ENCODE data around the gene SYNE2. TPM values are rescaled to one million over a fixed set of nuclear protein-coding genes. Genes with fewer than 3 reads are reported as not detected.
"Not testable (repeated sequence)": the region's sequence is repeated elsewhere in the genome, so short reads cannot be mapped to it uniquely, and the experiment has no call there.

The SYNE2 gene
- 88.1 and 105 TPM in 2 replicates for total RNA-seq (ENCODE audit: low replicate concordance)

GRCh38 chr14:63852817-63853731 is at the start of gene SYNE2:
Gene SYNE2, plus strand, starts transcription at chr14:63853004. Its CDS starts 56,145 bp downstream, at chr14:63909149.
- H3K4me2 ChIP-seq: peak within 1 kb of the TSS; percentile 97
- TF ChIP-seq EZH2 (IDR thresholded peaks at IDR 0.05) (no peak), CTCF (IDR thresholded peaks at IDR 0.05) (peak; percentile 37)
- peaks cover 26% of the 10 kb centered on the region for H3F3A ChIP-seq (ENCODE audit: low read depth)
- peaks cover 12% of the 10 kb centered on the region for H3K27me3 ChIP-seq
- peaks cover 41% of the 10 kb centered on the region for H4K20me1 ChIP-seq (ENCODE audit: low read depth)
- peak within 1 kb of the TSS; percentile 61 for H3K9ac ChIP-seq
- DNase-seq (ENCODE audit: low spot score): peak; percentile 94
- peaks cover 13% of the 10 kb centered on the region for H3K4me1 ChIP-seq
- peaks cover 47% of the 10 kb centered on the region for H3K79me2 ChIP-seq (ENCODE audit: low read depth)
- peak within 1 kb of the TSS; percentile 93 for H2AFZ ChIP-seq (replicated peaks)
- H3K36me3 ChIP-seq: no peaks in the 10 kb centered on the region
- peaks cover 10% of the 10 kb centered on the region for H3K27me3 Mint-ChIP-seq (ENCODE audit: insufficient read depth, low read depth)
- H3K9me3 Mint-ChIP-seq: no peaks in the 10 kb centered on the region
- H3K9me3 ChIP-seq (ENCODE audit: low read depth): no peaks in the 10 kb centered on the region
- H3K36me3 Mint-ChIP-seq: peaks cover 7% of the 10 kb centered on the region
- H3K4me3 Mint-ChIP-seq: peak within 1 kb of the TSS; percentile 98
- peak within 1 kb of the TSS; percentile 88 for H3K27ac ChIP-seq
- H3K27ac Mint-ChIP-seq: peak within 1 kb of the TSS; percentile 93
- H3K4me3 ChIP-seq: peak within 1 kb of the TSS; percentile 100
- peaks cover 22% of the 10 kb centered on the region for H3K4me1 Mint-ChIP-seq

GRCh38 chr14:63803221-63803791 is 49.5 kb upstream of the SYNE2 start:
- H3K27me3 ChIP-seq; H3K9ac ChIP-seq; H3K4me2 ChIP-seq; H2AFZ ChIP-seq (replicated peaks); H3K27ac ChIP-seq; H3F3A ChIP-seq (ENCODE audit: low read depth); H4K20me1 ChIP-seq (ENCODE audit: low read depth); H3K36me3 ChIP-seq; H3K79me2 ChIP-seq (ENCODE audit: low read depth); H3K4me3 Mint-ChIP-seq; H3K4me1 Mint-ChIP-seq; H3K27ac Mint-ChIP-seq; H3K36me3 Mint-ChIP-seq; H3K27me3 Mint-ChIP-seq (ENCODE audit: insufficient read depth, low read depth); H3K4me3 ChIP-seq; DNase-seq (ENCODE audit: low spot score); H3K9me3 ChIP-seq (ENCODE audit: low read depth); H3K9me3 Mint-ChIP-seq; H3K4me1 ChIP-seq: not testable (repeated sequence)

GRCh38 chr14:63806064-63806463 is 46.7 kb upstream of the SYNE2 start:
- H3K4me2 ChIP-seq; H3K36me3 Mint-ChIP-seq; H3K4me3 Mint-ChIP-seq; DNase-seq (ENCODE audit: low spot score); H3K79me2 ChIP-seq (ENCODE audit: low read depth); H3K9ac ChIP-seq; H3K9me3 ChIP-seq (ENCODE audit: low read depth); H3F3A ChIP-seq (ENCODE audit: low read depth); H3K27me3 Mint-ChIP-seq (ENCODE audit: insufficient read depth, low read depth); H3K4me1 Mint-ChIP-seq; H2AFZ ChIP-seq (replicated peaks); H3K36me3 ChIP-seq; H3K27ac Mint-ChIP-seq; H3K27me3 ChIP-seq; H3K9me3 Mint-ChIP-seq; H3K4me1 ChIP-seq; H3K4me3 ChIP-seq; H3K27ac ChIP-seq; H4K20me1 ChIP-seq (ENCODE audit: low read depth): not testable (repeated sequence)

- not testable (repeated sequence) for H3K27me3 Mint-ChIP-seq (ENCODE audit: insufficient read depth, low read depth); H3K4me1 Mint-ChIP-seq; H3K27me3 ChIP-seq; H3K27ac Mint-ChIP-seq; H2AFZ ChIP-seq (replicated peaks); H4K20me1 ChIP-seq (ENCODE audit: low read depth); H3K4me2 ChIP-seq; H3K4me3 ChIP-seq; H3K9me3 ChIP-seq (ENCODE audit: low read depth); H3K36me3 Mint-ChIP-seq; H3K27ac ChIP-seq; H3F3A ChIP-seq (ENCODE audit: low read depth); H3K4me1 ChIP-seq; DNase-seq (ENCODE audit: low spot score); H3K79me2 ChIP-seq (ENCODE audit: low read depth); H3K4me3 Mint-ChIP-seq; H3K9ac ChIP-seq; H3K36me3 ChIP-seq
- H3K9me3 Mint-ChIP-seq: peaks cover 19% of the 10 kb centered on the region
These were observed 41.1 kb upstream of the SYNE2 start for GRCh38 chr14:63811692-63812091.

All from neural progenitor cell (in vitro differentiated cells).